HG03565 (cell line): ENCODE measurements around the gene SERF1A.
"Not testable (repeated sequence)": the region's sequence is repeated elsewhere in the genome, so short reads cannot be mapped to it uniquely, and the experiment has no call there.

ENCODE experiments used
- ATAC-seq: cut with Tn5 transposase; IDR thresholded peaks from one replicate; pipeline ENCODE4 v1.9.1; 2021; ENCODE audit warnings: mild to moderate bottlenecking, moderate library complexity; ENCODE audit not compliant: unreplicated experiment

Gene SERF1A

DNA sequence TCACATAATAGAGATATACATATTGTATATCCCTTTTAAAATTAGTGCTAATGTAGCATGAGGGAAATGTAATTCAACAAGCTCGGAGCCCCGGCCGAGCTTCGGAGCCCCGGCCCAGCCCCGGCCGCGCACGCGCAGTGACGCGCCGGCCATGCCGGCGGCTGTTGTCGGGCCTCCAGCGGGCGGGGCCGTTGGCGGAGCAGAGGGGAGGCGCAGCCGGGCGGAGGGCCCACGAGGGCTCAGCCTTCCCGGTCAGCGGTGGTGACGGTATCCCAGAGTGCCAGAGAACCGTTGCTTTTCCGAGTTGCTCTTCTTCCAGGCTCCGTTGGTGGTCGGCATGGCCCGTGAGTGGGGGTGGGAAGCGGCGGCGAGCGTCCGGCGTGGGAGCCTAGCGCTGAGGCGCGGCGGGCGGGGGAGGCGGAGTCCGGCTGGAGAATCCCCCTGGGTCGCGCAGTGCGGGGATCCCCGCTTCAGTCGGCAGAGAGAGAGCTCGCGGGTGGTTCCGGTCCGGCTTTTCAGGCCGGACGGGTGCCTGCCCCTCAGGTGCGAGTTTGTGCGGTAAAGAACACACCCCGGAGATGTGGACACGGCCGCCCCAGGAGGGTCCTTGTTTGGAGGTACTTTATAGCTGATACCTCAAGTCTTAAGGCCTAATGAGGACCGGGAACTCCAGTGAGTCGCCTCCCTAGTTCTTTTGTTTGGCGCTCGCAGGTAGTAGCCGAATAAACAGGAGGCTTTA, at the start of gene SERF1A:
TSS of gene SERF1A (plus strand) at position 137 of the 739 bp plus-strand sequence. CDS start at position 338, 201 bp downstream.
- ATAC-seq, result peak; percentile 71

DNA sequence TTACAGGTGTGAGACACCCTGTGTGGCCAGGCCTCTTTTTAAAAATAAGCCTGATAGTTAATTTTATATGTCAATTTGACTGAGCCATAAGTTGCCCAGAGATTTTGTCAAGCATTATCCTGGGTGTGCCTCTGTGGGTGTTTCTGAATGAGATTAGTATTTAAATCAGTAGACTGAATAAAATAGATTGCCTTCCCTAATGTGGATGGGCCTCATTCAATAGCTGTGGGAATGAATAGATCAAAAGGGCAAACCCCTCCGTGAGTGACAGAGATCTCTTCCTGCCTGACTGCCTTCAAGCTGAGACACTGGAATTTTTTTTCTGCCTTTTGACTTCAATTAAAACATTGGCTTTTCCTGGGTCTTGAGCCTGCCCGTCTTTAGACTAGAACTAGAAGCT, 33.7 kb upstream of the SERF1A start:
- not testable (repeated sequence) for ATAC-seq

DNA sequence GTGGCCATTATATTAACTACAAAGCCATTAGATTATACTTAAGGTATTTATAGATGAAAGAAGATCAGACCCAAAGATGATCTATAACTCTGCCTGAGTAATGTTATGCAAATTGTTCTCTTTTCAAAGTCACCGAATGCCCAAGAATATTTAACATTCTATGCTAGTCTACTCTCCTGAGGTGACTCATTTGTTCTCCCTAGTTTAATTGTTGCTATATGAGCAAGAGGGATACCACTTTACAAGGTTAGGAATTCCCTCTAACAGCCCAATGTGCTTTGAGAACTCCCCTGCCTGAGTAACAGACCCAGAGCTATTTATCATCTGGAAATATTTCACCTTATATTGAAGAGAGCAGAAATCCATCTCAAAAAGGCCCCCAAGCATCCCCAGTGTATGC, 29.8 kb upstream of the SERF1A start:
- not testable (repeated sequence) for ATAC-seq

DNA sequence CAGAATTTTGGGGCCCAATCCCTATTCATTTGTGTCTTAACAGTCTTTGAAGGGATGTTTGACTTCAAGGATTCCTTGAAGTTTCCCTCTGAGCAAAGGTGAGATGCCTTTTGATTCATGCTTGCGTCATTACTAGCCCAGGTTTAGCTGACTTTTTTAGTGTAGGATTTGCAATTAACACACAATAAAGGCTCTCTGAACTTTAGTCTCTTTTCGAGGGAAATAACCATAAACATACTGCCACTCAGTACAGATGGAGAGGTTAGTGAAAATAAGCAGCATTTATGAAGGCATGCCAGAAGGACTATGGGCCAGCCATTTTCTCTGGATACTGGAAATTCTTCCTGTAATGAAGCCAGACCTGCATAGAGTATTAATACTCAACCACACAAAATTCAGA, 4.4 kb upstream of the SERF1A start:
- not testable (repeated sequence) for ATAC-seq

DNA sequence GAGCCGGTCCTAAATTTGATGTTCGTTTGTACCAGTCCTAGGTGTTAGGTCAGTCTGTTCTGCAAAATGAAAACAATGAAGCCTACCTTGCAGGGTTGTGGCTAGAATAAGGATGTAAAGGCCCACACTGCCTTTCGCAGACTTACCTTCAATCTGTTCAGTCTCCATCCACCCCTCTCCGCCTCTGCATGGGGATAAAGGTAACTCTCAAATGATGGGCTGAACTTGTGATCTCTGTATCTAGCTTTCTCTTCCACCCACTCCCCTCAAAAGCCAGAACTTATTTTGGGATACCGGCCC, 753 bp downstream of the SERF1A start:
- ATAC-seq, result peak; percentile 9

DNA sequence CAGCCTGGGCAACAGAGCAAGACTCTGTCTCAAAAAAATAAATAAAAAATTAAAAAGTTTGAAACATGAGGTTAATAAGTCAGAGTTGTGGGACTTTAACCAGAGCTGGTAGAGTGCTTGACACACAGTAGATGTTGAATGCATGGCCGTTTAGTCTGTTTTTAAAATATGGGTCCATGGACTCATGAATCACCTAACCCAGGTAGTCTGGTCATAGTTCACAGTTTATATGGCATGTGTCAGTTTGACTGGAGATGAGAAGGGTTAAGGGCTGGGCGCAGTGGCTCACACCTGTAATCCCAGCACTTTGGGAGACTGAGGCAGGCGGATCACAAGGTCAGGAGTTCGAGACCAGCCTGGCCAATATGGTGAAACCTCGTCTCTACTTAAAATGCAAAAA, 6.2 kb downstream of the SERF1A start:
- ATAC-seq, result not testable (repeated sequence)

DNA sequence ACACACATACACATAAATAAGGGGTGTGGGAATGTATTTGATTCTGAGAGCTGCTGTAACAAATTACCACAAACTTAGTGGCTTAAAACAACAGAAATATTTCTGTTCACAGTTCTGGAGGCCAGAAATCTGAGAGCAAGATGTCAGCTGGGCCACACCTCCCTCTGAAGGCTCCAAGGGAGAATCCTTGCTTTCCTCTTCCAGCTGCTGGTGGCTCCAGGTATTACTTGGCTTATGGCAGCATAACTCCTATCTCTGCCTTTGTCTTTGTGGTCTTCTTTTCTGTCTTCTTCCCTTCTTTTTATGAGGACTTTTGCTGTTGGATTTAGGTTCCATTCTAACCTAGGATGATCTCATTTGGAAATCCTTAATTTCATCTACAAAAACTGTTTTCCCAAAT, 16.4 kb downstream of the SERF1A start:
- ATAC-seq, result not testable (repeated sequence)

DNA sequence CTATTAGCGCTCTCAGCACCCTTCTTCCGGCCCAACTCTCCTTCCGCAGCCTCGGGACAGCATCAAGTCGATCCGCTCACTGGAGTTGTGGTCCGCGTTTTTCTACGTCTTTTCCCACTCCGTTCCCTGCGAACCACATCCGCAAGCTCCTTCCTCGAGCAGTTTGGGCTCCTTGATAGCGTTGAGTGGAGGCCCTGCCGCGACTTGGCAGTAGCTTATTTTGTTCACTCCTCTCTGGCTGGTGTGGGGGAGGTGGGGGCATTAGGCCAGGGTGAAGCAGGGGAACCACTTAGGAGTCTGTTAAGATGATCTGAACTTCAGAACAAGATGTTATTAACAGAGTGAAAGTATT, 24.7 kb downstream of the SERF1A start:
- ATAC-seq, result peak; percentile 5

DNA sequence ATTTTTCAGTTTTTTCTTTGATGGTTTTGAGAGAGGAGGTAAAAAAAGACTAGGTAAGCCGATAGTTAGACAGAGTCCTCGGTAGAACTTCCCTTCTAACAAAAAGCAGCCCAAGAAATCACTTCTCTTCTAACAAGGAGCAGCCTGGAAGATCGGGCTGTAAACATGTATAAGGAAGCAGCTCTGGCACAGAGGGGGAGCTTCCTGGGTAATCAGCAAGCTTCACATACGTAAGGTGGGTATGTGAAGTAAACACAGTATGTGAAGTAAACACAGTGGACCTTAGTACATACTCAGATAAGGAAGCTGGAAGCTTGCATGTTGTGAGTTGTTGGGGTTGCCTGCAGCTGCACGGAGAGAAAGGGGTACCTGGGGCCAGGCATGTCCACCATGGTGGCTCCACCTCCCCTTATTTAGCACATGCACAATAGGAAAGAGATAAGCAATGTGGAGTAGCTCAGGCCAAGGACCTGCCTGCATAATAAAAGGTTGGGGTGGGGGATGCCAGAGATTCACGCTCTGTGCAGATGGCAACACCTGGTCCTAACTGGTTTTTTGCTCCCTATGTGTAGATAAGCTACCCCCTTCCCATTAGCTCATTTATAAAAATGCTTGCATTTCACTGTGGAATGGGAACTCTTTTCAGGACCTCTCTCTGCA, 31.4 kb downstream of the SERF1A start:
- ATAC-seq, result not testable (repeated sequence)

DNA sequence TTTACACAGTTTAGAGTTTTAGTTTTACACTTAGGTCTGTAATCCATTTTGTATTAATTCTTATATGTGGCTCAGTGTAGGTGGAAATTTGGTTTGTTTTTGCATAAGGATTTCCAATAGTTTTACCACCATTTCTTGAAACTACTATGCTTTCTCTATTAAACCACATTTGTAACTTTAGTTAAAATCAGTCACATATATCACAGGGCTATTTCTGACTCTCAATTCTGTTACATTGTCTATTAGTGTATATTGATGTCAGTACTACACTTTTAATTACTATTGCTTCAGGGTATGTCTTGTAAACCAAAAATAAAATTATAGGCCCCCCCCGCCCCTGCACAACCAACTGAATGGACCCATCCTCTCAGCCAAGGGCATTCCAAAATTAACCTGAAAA, 32.1 kb downstream of the SERF1A start:
- ATAC-seq, result not testable (repeated sequence)

DNA sequence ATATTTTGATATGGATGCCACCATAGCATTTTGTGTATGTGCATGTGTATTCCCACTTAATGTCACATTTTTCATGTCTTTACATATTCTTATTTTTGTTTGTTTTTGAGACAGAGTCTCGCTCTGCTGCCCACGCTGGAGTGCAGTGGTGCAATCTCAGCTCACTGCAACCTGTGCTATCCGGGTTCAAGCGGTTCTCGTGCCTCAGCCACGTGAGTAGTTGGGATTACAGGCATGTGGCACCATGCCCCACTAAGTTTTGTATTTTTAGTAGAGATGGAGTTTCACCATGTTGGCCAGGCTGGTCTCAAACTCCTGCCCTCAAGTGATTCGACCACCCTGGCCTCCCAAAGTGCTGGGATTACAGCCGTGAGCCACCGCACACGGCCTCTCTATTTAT, 52.6 kb downstream of the SERF1A start:
- ATAC-seq, result not testable (repeated sequence)
